Measurements from ENCODE around the gene WWTR1. TPM values are rescaled to one million over a fixed set of nuclear protein-coding genes. Genes with fewer than 3 reads are reported as not detected.

WWTR1 gene
- total and polyA plus RNA-seq, 2 experiments from 2014 or later: 25.1 to 26.2 TPM

- TF ChIP-seq CREB1 (CRISPR knock-in tag; IDR thresholded peaks at IDR 0.05; ENCODE audit: low read depth): no peak
- no peak for TF ChIP-seq POLR2AphosphoS5 (IDR thresholded peaks at IDR 0.05; ENCODE audit: low read depth)
- no peak for TF ChIP-seq ZNF462 (CRISPR knock-in tag; IDR thresholded peaks at IDR 0.05)
- TF ChIP-seq CTCF (conservative IDR thresholded peaks at IDR 0.05; ENCODE audit: low read depth in 2 of 2): no peak
- TF ChIP-seq STAT1 (IDR thresholded peaks at IDR 0.05; ENCODE audit: unreplicated experiment): no peak
Measured at GRCh38 chr3:149678351-149678950, 20.6 kb upstream of the WWTR1 start (continued).

GRCh38 chr3:149673393-149673792 is 15.6 kb upstream of the WWTR1 start:
- no peaks in the 10 kb centered on the region; the same call in 2 of the 3 replicates for H3K36me3 Mint-ChIP-seq (ENCODE audit: low read depth)
- H3K4me1 Mint-ChIP-seq: peaks cover 28% of the 10 kb centered on the region
- ATAC-seq (no peak), DNase-seq (ENCODE audit: low spot score) (no peak)
- no peak overlapping the region for H3K27ac ChIP-seq (ENCODE audit: low read depth)
- H3K4me1 ChIP-seq (ENCODE audit: insufficient read depth): peaks cover 29% of the 10 kb centered on the region
- no peaks in the 10 kb centered on the region for H3F3A ChIP-seq (replicated peaks; ENCODE audit: low read depth)
- H3K4me3 ChIP-seq: no peak overlapping the region
- H3K4me3 Mint-ChIP-seq: no peak overlapping the region
- H3K9me2 ChIP-seq (ENCODE audit: insufficient read depth): peaks cover 9% of the 10 kb centered on the region; the same call in 1 of the 2 replicates
- no peaks in the 10 kb centered on the region for H3K9me3 Mint-ChIP-seq
- no peaks in the 10 kb centered on the region for H4K20me1 ChIP-seq (replicated peaks; ENCODE audit: insufficient read depth)
- H3K36me3 ChIP-seq (ENCODE audit: insufficient read depth): no peaks in the 10 kb centered on the region
- no peak overlapping the region for H2AFZ ChIP-seq
- H3K79me2 ChIP-seq (replicated peaks; ENCODE audit: insufficient read depth): no peaks in the 10 kb centered on the region
- peaks cover 12% of the 10 kb centered on the region; the same call in 1 of the 2 replicates for H3K27me3 ChIP-seq (ENCODE audit: insufficient read depth)
- no peak overlapping the region for H3K4me2 ChIP-seq
- H3K27ac Mint-ChIP-seq: no peak overlapping the region
- peaks cover 9% of the 10 kb centered on the region for H3K27me3 Mint-ChIP-seq (ENCODE audit: insufficient read depth, low read depth, poor library complexity)
- TF ChIP-seq ZNF331 (CRISPR knock-in tag; IDR thresholded peaks at IDR 0.05; ENCODE audit: low read depth): no peak
- no peak for TF ChIP-seq ZNF462 (CRISPR knock-in tag; IDR thresholded peaks at IDR 0.05)
- no peak for TF ChIP-seq EZH2 (IDR thresholded peaks at IDR 0.05; ENCODE audit: low read depth, unreplicated experiment)
- TF ChIP-seq ZNF114 (CRISPR knock-in tag; IDR thresholded peaks at IDR 0.05): no peak

Data from GM23338 (cell line).